22Rv1 (cell line): Measurements from ENCODE around the gene NPTX2.

Source experiments
- CTCF ChIP-seq: fragments of 450-650 bp; IDR thresholded peaks from 2 replicates; pipeline ENCODE4 v1.5.1; 2017; ENCODE audit warnings: mild to moderate bottlenecking
- ZFX ChIP-seq: fragments of 450-650 bp; IDR thresholded peaks from 2 replicates; pipeline ENCODE4 v1.6.1; 2017; ENCODE audit warnings: antibody characterized with exemption, borderline replicate concordance

- TF ChIP-seq CTCF (no peak), ZFX (no peak)
Measured at GRCh38 chr7:98624846-98625420, 7.8 kb downstream of the NPTX2 start.
